K562 (cell line): Measurements from ENCODE around the gene DCTN2. TPM values are rescaled to one million over a fixed set of nuclear protein-coding genes. Genes with fewer than 3 reads are reported as not detected.

Source experiments
- GATA2 ChIP-seq: sonication (generic); formaldehyde crosslinking; IDR thresholded peaks from 2 replicates; pipeline ENCODE4 v1.4.0; 2020; ENCODE audit warnings: mild to moderate bottlenecking, missing genetic modification reagents
- RHOXF2B ChIP-seq: fragments of 250-450 bp; sonication (Bioruptor Pico); conservative IDR thresholded peaks from 2 replicates; pipeline ENCODE4 v1.5.1; 2021
- SMARCC2 ChIP-seq: fragments of 450-650 bp; IDR thresholded peaks from 2 replicates; pipeline ENCODE4 v1.6.1; 2017; ENCODE audit warnings: antibody characterized with exemption, moderate library complexity, mild to moderate bottlenecking, low read depth
- polyA plus RNA-seq, 8 experiments: library from polyadenylated mRNA; depleted of rRNA in 4 of 8; stranded (reverse) in 5 of 8; unstranded in 3 of 8; fragments of >200 nt; fragmentation: Nextera tagmentation in 2 of 8; fragmentation: Illumina TruSeq in 1 of 8; extraction: Ambion mirVana in 2 of 8; extraction: Trizol in 1 of 8; gene quantifications; 2 replicates each; pipeline versions ENCODE4 v1.2.1 to v1.2.3, GENCODE V29; 2011 to 2014; ENCODE audit warnings: inconsistent platforms in 1 of 8, missing spikeins in 1 of 8
- total RNA-seq, 7 experiments: library from RNA; depleted of rRNA in 6 of 7; stranded (reverse); fragments of >200 nt in 6 of 7; fragmentation: Illumina TruSeq in 2 of 7; extraction: Trizol in 2 of 7; gene quantifications; 2 replicates each; pipeline versions ENCODE4 v1.2.1 to v1.2.3, GENCODE V29; 2011 to 2021; ENCODE audit warnings: low replicate concordance in 1 of 7
- TF ChIP-seq, protein P1 (sequence below): fragments of 450-650 bp; conservative IDR thresholded peaks from 2 replicates; pipeline ENCODE4 v1.6.1; 2016; ENCODE audit warnings: missing genetic modification characterization, low read depth, mild to moderate bottlenecking, control low read depth, missing compliant biosample characterization
- TF ChIP-seq, protein P2 (sequence below): sonication (generic); formaldehyde crosslinking; IDR thresholded peaks from 2 replicates; pipeline ENCODE4 v1.8.0; 2023; ENCODE audit warnings: mild to moderate bottlenecking, missing genetic modification reagents

Gene DCTN2
- total and polyA plus RNA-seq, 9 of the 15 experiments (the other 6 are each of a cell fraction or from before 2014, with no cell fraction given), result 43.6 to 270 (median 125) TPM

DNA sequence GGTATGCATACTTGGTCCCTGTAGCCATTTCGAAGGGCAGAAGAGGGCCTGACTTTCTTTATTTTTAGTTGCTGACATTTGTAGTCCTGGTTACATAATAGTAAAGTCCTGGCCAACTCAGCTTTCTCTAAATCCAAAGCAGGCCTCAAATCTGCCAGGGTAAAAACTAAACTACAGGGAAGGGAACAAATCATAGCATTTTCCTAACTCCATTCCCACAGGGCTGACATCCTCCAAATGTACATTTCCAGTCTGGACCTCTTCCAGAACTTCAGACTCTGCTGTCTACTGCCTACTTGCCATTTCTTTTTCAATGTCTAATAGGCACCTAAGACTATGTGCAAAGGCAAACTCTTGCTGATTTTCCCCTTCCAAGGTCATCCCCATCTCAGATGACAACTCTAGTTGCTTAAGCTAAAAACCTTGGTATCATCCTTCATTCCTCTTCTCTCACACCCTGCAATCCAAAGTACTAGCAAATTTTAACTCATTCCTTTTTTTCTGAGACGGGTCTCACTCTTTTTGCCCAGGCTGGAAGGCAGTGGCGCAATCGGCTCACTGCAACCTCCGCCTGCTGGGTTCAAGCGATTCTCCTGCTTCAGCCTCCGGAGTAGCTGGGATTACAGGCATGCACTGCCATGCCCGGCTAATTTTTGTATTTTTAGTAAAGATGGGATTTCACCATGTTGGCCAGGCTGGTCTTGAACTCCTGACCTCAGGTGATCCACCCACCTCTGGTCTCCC, 28.6 kb downstream of the DCTN2 start (continued):
- TF ChIP-seq, protein P1, sequence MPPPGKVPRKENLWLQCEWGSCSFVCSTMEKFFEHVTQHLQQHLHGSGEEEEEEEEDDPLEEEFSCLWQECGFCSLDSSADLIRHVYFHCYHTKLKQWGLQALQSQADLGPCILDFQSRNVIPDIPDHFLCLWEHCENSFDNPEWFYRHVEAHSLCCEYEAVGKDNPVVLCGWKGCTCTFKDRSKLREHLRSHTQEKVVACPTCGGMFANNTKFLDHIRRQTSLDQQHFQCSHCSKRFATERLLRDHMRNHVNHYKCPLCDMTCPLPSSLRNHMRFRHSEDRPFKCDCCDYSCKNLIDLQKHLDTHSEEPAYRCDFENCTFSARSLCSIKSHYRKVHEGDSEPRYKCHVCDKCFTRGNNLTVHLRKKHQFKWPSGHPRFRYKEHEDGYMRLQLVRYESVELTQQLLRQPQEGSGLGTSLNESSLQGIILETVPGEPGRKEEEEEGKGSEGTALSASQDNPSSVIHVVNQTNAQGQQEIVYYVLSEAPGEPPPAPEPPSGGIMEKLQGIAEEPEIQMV (tag), result no peak
- TF ChIP-seq GATA2 (CRISPR knock-in tag) (no peak), RHOXF2B (CRISPR knock-in tag) (no peak), SMARCC2 (no peak)
- TF ChIP-seq, protein P2, sequence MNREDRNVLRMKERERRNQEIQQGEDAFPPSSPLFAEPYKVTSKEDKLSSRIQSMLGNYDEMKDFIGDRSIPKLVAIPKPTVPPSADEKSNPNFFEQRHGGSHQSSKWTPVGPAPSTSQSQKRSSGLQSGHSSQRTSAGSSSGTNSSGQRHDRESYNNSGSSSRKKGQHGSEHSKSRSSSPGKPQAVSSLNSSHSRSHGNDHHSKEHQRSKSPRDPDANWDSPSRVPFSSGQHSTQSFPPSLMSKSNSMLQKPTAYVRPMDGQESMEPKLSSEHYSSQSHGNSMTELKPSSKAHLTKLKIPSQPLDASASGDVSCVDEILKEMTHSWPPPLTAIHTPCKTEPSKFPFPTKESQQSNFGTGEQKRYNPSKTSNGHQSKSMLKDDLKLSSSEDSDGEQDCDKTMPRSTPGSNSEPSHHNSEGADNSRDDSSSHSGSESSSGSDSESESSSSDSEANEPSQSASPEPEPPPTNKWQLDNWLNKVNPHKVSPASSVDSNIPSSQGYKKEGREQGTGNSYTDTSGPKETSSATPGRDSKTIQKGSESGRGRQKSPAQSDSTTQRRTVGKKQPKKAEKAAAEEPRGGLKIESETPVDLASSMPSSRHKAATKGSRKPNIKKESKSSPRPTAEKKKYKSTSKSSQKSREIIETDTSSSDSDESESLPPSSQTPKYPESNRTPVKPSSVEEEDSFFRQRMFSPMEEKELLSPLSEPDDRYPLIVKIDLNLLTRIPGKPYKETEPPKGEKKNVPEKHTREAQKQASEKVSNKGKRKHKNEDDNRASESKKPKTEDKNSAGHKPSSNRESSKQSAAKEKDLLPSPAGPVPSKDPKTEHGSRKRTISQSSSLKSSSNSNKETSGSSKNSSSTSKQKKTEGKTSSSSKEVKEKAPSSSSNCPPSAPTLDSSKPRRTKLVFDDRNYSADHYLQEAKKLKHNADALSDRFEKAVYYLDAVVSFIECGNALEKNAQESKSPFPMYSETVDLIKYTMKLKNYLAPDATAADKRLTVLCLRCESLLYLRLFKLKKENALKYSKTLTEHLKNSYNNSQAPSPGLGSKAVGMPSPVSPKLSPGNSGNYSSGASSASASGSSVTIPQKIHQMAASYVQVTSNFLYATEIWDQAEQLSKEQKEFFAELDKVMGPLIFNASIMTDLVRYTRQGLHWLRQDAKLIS (CRISPR knock-in tag), result peak; percentile 17; the same call in 1 of the 2 replicates
